Ramos (cell line): ENCODE results near the gene PRDM16.
"Not testable (repeated sequence)": the region's sequence is repeated elsewhere in the genome, so short reads cannot be mapped to it uniquely, and the experiment has no call there.

ENCODE experiments used
- in situ Hi-C: fragments of 300-500 bp; cut with MboI; formaldehyde crosslinking; loops from one replicate; pipeline ENCODE4 v1.14.3; 2022; ENCODE audit warnings: low sequenced_read_pairs; ENCODE audit not compliant: unreplicated experiment

The PRDM16 gene

DNA sequence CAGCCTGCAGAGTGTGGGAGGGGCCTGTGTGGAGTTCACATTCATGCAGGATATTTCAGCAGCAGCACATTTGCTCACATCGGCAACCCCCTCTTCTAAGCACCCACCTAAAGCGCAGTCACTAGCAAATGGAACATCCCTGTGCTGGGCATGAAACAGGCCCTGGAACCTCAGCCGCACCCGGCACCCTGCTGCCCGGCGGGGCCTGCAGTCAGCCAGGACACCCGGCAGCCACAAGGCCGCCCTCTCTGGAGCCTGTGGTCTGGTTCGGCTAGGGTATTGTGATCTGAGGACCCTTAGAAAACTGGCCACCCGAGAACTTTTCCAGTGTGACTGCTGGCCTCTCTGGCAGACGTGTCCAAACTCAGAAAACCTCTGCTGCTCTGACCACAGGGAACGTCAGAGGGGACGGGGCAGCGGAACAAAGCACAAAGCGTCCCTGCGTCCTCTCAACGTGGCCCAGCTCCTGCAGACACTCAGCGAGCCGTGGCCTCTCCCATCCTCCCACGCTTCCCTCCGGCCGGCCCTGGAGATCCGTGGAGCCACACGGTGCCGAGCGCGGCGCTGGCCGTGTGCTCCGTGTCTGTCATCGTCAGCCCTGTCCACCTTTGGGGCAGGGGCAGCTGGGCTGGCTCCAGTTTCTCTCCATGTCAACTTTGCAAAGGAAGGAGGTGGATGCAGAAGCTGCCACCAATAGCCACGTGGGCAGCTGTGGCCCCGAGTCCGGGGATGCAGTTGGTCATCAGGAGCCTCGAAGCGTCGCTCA, 209.6 kb downstream of the PRDM16 start:
- in situ Hi-C loops: no loop called here

DNA sequence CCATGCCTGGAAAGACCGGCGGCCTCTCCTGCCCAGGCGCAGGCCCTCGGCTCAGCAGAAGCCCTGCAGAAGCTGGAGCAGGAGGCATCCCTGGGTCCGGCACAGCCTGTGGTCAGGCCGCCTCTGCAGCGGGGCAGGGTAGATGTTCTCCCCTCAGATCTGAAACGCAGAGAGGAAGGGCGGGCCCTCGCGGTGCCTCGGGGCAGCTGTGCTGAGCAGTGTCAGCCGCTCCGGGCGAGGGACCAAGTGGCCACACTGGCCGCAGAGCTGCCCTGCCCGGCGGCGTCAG, 210.1 kb downstream of the PRDM16 start:
- in situ Hi-C loops: no loop called here

GRCh38 chr1:3281735-3282134, 212.7 kb downstream of the PRDM16 start:
- in situ Hi-C loops: no loop called here

GRCh38 chr1:3282186-3282585, 213.2 kb downstream of the PRDM16 start:
- in situ Hi-C loops: no loop called here

DNA sequence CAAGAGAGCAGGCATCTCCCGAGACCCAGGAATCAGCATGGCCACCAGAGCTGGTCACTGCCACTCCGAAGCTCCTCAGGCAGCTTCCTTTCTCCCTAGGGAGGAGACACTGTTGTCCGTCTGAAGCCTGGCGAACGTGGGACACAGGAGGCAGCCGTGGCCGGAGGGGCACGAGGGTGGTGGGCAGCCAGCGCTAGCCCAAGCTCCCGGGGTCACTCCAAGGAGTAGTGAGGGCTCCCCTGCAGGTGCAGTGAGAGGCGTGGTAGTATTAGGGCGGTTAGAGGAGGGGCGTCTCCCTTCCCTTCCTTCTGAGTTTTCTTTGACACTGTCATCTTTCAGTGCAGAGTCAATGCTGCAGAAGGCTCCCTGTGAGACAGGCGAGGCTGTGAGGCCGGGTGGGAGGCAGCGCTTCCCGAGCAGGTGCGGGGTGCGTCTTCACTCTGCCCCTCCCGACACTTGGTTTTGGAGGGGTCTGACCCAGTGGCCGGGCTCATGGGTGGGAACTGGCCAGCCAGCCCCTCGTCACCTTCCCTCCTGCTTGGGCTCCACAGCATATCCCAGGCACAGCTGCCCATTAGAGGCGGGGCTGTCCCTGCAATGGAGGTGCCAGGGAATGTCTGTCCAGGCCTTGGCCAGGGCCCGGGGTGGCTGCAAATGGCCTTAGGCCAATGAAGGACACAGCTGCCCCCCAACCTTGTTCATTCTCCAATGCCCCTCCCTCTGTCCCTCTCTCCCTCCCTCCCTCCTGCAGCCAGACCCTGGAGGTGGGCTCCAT, 213.8 kb downstream of the PRDM16 start:
- in situ Hi-C loops: no loop called here

DNA sequence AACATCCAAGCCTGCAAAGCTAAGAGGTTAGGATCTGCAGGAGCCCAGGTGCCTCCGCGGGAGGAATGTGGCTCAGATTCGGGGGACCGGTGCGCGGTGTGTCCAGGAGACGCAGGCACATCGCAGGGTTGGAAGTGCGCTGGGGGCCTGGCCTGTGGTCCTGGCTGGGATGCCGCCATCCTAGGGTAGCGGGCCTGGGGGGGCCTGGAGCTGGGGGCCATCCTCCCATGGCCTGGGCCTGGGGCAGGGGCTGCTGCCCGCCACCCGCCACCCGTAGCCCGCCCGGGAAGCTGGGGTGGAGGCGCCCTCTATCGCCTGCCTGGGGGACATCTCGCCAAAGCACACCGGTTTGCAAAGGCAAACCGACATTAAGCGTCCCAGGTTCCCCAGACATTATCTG, 214.8 kb downstream of the PRDM16 start:
- in situ Hi-C loops: no loop called here

DNA sequence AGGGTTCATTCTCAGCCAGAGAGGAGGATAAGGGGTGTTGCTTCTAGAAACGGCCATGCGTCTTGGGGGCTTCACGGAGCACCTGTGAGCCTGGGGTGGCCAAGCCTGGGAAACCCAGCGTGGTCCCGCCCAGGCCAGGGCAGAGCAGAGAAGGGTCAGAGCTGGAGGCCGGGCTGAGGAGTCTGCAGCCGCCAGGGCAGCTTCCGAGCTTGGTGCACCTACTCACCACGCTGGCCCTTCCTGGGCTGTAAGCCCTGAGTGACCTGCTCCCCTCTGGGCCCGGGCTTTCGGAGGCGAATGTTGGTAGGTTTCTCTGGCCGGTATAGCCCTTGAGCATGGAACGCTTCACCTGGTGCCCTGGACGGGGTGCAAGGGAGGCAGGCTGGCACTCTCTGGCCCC, 215.7 kb downstream of the PRDM16 start:
- in situ Hi-C loops: no loop called here

DNA sequence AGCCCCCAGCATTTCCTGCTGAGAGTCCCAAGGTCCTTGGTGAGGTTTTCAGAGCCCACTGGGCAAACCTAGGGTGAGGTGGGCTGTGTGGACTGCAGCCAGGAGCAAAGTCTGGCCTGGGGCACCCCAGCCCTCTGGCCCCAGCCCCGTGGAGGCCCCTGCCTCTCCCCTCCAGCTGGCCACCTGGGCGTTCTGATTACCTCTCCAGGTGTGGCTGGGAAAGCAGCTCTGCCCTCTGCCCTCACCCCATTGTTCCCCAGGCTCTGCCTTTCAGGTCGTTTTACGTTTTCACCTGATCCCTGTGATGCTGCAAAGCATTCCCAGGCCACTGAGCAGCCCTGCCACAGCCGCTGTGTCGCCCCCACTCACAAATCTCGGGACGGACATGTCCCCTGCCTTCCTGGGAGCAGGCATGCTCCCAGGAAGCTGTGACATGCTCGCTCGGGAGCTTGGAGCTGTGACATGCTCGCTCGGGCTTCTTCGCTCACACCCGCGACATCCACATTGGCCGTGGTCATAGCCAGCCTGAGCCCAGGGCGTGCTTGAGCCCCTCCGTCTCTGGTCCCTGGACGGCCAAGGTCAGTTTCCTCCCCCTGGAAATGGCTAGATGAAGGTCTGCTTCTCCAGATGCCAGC, 216.2 kb downstream of the PRDM16 start:
- in situ Hi-C loops: no loop called here

DNA sequence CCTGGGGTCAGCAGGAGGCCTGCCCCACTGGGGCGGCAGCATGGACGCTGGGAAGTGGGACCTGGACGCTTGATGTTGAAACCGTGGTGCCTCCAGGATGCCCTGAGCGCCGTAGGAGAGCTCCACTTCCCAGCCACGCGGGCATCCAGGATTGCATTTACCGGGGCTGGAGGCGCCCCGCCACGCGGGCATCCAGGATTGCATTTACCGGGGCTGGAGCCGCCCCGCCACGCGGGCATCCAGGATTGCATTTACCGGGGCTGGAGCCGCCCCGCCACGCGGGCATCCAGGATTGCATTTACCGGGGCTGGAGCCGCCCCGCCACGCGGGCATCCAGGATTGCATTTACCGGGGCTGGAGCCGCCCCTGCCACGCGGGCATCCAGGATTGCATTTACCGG, 218.1 kb downstream of the PRDM16 start:
- in situ Hi-C loops: not testable (repeated sequence)

GRCh38 chr1:3287656-3288160, 218.7 kb downstream of the PRDM16 start:
- in situ Hi-C loops: no loop called here

DNA sequence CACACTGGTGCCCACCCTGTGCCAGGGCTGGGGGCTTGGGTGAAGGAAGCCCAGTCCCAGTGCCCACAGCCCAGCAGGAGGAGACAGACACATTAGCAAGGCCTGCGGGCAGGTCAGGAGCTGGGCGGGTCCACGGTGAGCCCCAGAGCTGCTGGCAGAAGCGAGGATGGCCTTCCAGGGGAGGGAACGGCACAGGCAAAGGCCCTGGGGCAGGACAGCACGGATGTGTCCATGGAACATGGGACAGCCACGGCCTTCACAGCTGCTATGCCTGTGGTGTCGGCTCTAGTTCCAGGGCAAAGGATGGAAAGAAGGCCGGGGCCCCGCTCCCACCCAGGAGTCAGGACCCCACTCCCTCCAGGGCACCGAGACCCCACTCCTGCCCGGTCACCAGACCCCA, 220.5 kb downstream of the PRDM16 start:
- in situ Hi-C loops: no loop called here

DNA sequence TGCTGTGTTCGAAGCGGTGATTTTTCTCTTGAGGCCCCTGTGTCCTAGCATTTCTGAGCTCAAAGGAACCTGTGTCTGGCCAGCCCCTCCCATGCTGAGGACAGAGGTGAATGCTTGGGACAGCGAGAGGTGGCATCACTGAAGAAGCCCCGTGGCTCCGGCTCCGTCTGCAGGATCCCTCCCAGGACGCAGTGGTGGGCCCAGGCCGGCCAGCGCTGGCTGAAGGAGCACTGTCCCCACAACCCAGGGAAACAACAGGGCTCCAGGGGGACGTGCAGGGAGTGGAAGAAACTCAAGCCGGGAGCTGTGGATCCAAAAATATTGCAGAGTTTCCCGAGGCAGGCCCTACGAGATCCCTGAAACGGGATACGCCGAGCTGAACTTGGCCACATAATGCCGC, 221.4 kb downstream of the PRDM16 start:
- in situ Hi-C loops: no loop called here

GRCh38 chr1:3290915-3291314, 221.9 kb downstream of the PRDM16 start:
- in situ Hi-C loops: no loop called here

DNA sequence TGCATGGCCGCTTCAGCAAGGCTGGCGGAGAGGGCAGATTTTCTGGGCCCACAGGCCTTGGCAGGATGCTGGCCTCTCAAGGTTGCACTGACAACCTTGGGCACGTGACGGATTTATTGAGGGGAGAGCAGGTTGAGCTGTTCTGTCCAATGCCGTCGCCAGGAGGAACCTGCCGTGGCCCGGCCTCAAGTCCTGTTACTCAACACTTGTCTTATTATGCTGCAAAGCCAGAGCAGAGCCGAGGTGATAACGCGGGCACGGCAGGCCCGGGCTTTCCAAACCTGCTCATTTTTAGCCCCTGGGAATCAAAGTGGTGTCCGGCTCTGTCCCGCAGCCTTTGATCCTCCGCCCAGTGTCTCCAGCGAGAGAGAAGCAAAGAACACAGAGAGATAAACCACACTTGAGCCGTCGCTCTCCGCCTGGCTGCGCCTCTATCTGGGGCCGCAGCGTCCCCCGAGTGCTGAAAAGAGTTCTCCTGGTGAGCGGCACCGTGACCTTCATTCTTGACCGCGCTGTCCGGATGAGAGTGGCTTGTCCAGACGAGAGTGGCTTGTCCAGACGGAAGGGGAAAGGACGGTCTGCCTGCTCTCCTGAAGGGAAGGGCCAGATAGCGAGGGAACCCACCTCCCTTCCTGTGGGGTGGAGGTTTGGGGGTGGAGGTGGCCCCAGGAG, 223.2 kb downstream of the PRDM16 start:
- in situ Hi-C loops: no loop called here

GRCh38 chr1:3292868-3293562, 224.0 kb downstream of the PRDM16 start:
- in situ Hi-C loops: no loop called here

GRCh38 chr1:3293563-3294080, 224.6 kb downstream of the PRDM16 start:
- in situ Hi-C loops: no loop called here

GRCh38 chr1:3294450-3294849, 225.4 kb downstream of the PRDM16 start:
- in situ Hi-C loops: no loop called here

DNA sequence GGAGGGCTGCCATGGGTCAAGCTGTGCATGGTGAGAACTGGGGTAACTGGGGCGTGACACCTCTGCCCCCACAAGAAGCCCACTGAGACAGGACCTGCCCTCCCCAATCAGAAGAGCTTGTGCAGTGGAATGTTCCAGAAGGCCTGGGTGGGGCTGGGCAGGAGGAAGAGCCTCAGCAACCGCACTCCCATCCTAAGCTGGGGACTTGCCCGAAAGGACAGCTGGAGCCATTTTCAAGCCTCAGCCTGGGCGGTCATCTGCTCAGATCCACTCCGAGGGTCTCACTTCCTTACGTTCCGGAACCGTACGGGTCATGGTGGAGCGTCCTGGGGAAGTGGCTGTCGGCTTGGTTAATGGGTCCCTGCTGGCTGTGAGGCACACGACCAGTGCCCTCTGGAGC, 226.8 kb downstream of the PRDM16 start:
- in situ Hi-C loops: no loop called here

- in situ Hi-C loops: no loop called here
These were observed 227.3 kb downstream of the PRDM16 start for GRCh38 chr1:3296326-3296725.

DNA sequence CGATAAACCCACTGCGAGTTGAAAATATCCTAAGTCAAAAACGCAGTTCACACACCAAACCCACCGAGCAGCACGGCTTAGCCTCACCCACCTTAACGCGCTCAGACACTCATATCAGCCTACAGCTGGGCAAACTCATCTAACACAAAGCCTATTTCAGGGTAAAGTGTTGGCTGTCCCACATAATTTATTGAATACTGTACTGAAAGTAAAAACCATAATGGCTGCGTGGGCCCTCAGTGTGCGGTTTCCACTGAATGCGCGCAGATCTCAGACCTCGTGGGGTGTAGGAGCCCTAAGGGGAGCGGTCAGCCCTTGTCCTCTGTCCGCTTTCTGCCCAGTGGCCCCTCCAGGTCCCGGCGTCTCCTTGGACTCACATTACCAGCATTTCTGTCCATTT, 227.8 kb downstream of the PRDM16 start:
- in situ Hi-C loops: no loop called here
